Osteocyte (in vitro differentiated cells): Measurements from ENCODE around the gene TMEM39B. TPM values are rescaled to one million over a fixed set of nuclear protein-coding genes. Genes with fewer than 3 reads are reported as not detected.
"Not testable (repeated sequence)": the region's sequence is repeated elsewhere in the genome, so short reads cannot be mapped to it uniquely, and the experiment has no call there.

ENCODE experiments used
- DNase-seq: peaks from one replicate; pipeline ENCODE4 v3.0.0; 2021; ENCODE audit warnings: mixed read lengths; ENCODE audit not compliant: unreplicated experiment; ENCODE audit errors: extremely low spot score
- H3K27ac Mint-ChIP-seq: one replicate; pipeline ENCODE4 v1.8.0; 2021; ENCODE audit warnings: mild to moderate bottlenecking, mixed read lengths; ENCODE audit not compliant: unreplicated experiment
- H3K27me3 Mint-ChIP-seq: one replicate; pipeline ENCODE4 v1.8.0; 2021; ENCODE audit warnings: mixed read lengths; ENCODE audit not compliant: unreplicated experiment
- H3K36me3 Mint-ChIP-seq: one replicate; pipeline ENCODE4 v1.8.0; 2021; ENCODE audit warnings: mixed read lengths; ENCODE audit not compliant: unreplicated experiment
- H3K4me1 Mint-ChIP-seq: one replicate; pipeline ENCODE4 v1.8.0; 2021; ENCODE audit warnings: mixed read lengths; ENCODE audit not compliant: unreplicated experiment
- H3K4me3 Mint-ChIP-seq: one replicate; pipeline ENCODE4 v1.8.0; 2021; ENCODE audit warnings: mild to moderate bottlenecking, moderate library complexity, mixed read lengths; ENCODE audit not compliant: unreplicated experiment
- H3K9me3 Mint-ChIP-seq: one replicate; pipeline ENCODE4 v1.8.0; 2021; ENCODE audit warnings: mixed read lengths; ENCODE audit not compliant: unreplicated experiment
- CTCF ChIP-seq: fragments of 200-600 bp; sonication (generic); IDR thresholded peaks from 2 replicates; pipeline ENCODE4 v1.5.0; 2021; ENCODE audit warnings: antibody characterized with exemption, mild to moderate bottlenecking, moderate library complexity
- total RNA-seq: library from RNA; stranded (reverse); gene quantifications from 2 replicates; pipeline ENCODE4 v1.2.1, GENCODE V29; 2021

The TMEM39B gene
- total RNA-seq, 1 donor from 2014 or later = 25.0 TPM

- no peaks in the 10 kb centered on the region for H3K27me3 Mint-ChIP-seq
- DNase-seq = no peak
- H3K4me1 Mint-ChIP-seq = peaks cover 26% of the 10 kb centered on the region
- no peaks in the 10 kb centered on the region for H3K9me3 Mint-ChIP-seq
- TF ChIP-seq CTCF = no peak
- no peak overlapping the region for H3K4me3 Mint-ChIP-seq
- H3K36me3 Mint-ChIP-seq = no peaks in the 10 kb centered on the region
- no peak overlapping the region for H3K27ac Mint-ChIP-seq
Measured at GRCh38 chr1:32125313-32125712, 52.6 kb downstream of the TMEM39B start.

GRCh38 chr1:32126770-32127169, 54.0 kb downstream of the TMEM39B start:
- no peak for TF ChIP-seq CTCF
- H3K27ac Mint-ChIP-seq = no peak overlapping the region
- H3K9me3 Mint-ChIP-seq = no peaks in the 10 kb centered on the region
- no peaks in the 10 kb centered on the region for H3K27me3 Mint-ChIP-seq
- peaks cover 17% of the 10 kb centered on the region for H3K4me1 Mint-ChIP-seq
- DNase-seq = no peak
- no peak overlapping the region for H3K4me3 Mint-ChIP-seq
- no peaks in the 10 kb centered on the region for H3K36me3 Mint-ChIP-seq

GRCh38 chr1:32127409-32128198, 54.9 kb downstream of the TMEM39B start:
- H3K27me3 Mint-ChIP-seq = no peaks in the 10 kb centered on the region
- peak overlapping the region; percentile 31 for H3K27ac Mint-ChIP-seq
- no peaks in the 10 kb centered on the region for H3K36me3 Mint-ChIP-seq
- H3K9me3 Mint-ChIP-seq = no peaks in the 10 kb centered on the region
- DNase-seq = no peak
- TF ChIP-seq CTCF = no peak
- peaks cover 12% of the 10 kb centered on the region for H3K4me1 Mint-ChIP-seq
- no peak overlapping the region for H3K4me3 Mint-ChIP-seq

- H3K27ac Mint-ChIP-seq = no peak overlapping the region
- no peaks in the 10 kb centered on the region for H3K36me3 Mint-ChIP-seq
- H3K9me3 Mint-ChIP-seq = no peaks in the 10 kb centered on the region
- DNase-seq = no peak
- H3K4me3 Mint-ChIP-seq = no peak overlapping the region
- peaks cover 10% of the 10 kb centered on the region for H3K4me1 Mint-ChIP-seq
- TF ChIP-seq CTCF = no peak
- H3K27me3 Mint-ChIP-seq = no peaks in the 10 kb centered on the region
Measured at GRCh38 chr1:32128479-32128878, 55.7 kb downstream of the TMEM39B start.

GRCh38 chr1:32128964-32129363, 56.2 kb downstream of the TMEM39B start:
- Mint-ChIP-seq H3K27ac (no peak overlapping the region), H3K4me1 (peaks cover 12% of the 10 kb centered on the region), H3K36me3 (no peaks in the 10 kb centered on the region), H3K9me3 (no peaks in the 10 kb centered on the region), H3K27me3 (no peaks in the 10 kb centered on the region), H3K4me3 (no peak overlapping the region)
- no peak for DNase-seq
- no peak for TF ChIP-seq CTCF

GRCh38 chr1:32133950-32134280, 61.2 kb downstream of the TMEM39B start:
- Mint-ChIP-seq H3K27ac (peak overlapping the region; percentile 78), H3K4me1 (peaks cover 25% of the 10 kb centered on the region)
- H3K4me3 Mint-ChIP-seq, H3K36me3 Mint-ChIP-seq, H3K27me3 Mint-ChIP-seq, DNase-seq, H3K9me3 Mint-ChIP-seq: not testable (repeated sequence)
